Fibroblast of skin of left biceps (primary cell): Measurements from ENCODE around the gene PIEZO1.

ENCODE experiments used
- DNase-seq, 2 experiments: peaks; one replicate each; pipeline ENCODE4 v3.0.0-alpha.2; 2013; ENCODE audit warnings: low read depth in 2 of 2

PIEZO1 gene

GRCh38 chr16:88754109-88754911, 30.7 kb downstream of the PIEZO1 start:
- DNase-seq, result no peak

- DNase-seq, result no peak
Observed at GRCh38 chr16:88753602-88754001, 31.4 kb downstream of the PIEZO1 start.

GRCh38 chr16:88753191-88753590, 31.8 kb downstream of the PIEZO1 start:
- DNase-seq, result no peak

GRCh38 chr16:88752386-88753002, 32.5 kb downstream of the PIEZO1 start:
- no peak for DNase-seq

- DNase-seq, result no peak
Observed at GRCh38 chr16:88750854-88751253, 34.2 kb downstream of the PIEZO1 start.

GRCh38 chr16:88749358-88749757, 35.7 kb downstream of the PIEZO1 start:
- DNase-seq, result no peak

- DNase-seq, result no peak
Observed at GRCh38 chr16:88748364-88748763, 36.7 kb downstream of the PIEZO1 start.

GRCh38 chr16:88747588-88748301, 37.3 kb downstream of the PIEZO1 start:
- DNase-seq, result no peak

- DNase-seq, result no peak
Observed at GRCh38 chr16:88746506-88746905, 38.5 kb downstream of the PIEZO1 start.

- DNase-seq, result no peak
Observed at GRCh38 chr16:88744577-88745521, 40.2 kb downstream of the PIEZO1 start.

- peak in 1 of 2 experiments; percentile 16 for DNase-seq
Observed at GRCh38 chr16:88743693-88744576, 41.1 kb downstream of the PIEZO1 start.

- no peak for DNase-seq
Observed at GRCh38 chr16:88742896-88743605, 42.0 kb downstream of the PIEZO1 start.

- no peak for DNase-seq
Observed at GRCh38 chr16:88741368-88741767, 43.7 kb downstream of the PIEZO1 start.

- DNase-seq, result no peak
Observed at GRCh38 chr16:88740727-88741055, 44.3 kb downstream of the PIEZO1 start.

GRCh38 chr16:88739977-88740726, 44.9 kb downstream of the PIEZO1 start:
- no peak for DNase-seq

- no peak for DNase-seq
Observed at GRCh38 chr16:88739139-88739976, 45.7 kb downstream of the PIEZO1 start.

GRCh38 chr16:88738151-88739084, 46.6 kb downstream of the PIEZO1 start:
- DNase-seq, result no peak
